Measurements from ENCODE around the gene TTLL3.
"Not testable (repeated sequence)": the region's sequence is repeated elsewhere in the genome, so short reads cannot be mapped to it uniquely, and the experiment has no call there.

TTLL3 gene

DNA sequence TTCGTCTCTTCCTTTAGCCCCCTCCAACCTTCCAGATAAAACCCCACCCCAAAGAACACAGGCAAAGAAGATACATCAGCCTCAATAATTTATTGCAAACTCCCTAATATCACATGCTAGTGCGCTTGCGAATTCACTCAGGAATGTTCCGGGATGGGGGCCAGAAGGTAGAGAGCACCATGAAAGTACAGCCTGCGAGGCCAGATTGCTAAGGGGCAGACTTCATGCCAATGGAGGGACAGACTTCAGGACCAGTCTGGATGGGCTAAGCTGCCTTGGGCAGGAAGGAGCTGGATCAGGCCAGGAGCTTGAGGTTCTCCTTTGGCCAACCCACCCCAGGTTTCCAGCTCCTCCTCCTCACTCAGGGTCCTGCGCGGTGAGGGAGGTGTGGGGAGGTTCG lies 56.6 kb downstream of the TTLL3 start:
- DNase-seq (ENCODE audit: low spot score): no peak

DNA sequence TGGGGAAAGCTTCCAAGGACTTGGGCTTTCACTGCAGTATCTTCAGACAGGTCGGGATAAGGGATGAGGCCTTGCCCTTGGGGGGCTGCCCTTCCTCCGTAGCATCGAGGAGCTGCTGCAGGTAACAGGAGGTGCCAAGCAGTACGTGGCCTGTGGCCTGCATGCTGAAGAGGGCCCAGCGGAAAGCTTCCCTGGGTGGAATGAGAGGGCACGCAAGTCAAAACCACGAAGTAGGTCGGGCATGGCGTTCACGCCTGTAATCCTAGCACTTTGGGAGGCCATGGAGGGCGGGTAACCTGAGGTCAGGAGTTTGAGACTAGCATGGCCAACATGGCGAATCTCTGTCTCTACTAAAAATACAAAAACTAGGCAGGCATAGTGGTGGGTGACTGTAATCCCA lies 57.0 kb downstream of the TTLL3 start:
- DNase-seq (ENCODE audit: low spot score): no peak

DNA sequence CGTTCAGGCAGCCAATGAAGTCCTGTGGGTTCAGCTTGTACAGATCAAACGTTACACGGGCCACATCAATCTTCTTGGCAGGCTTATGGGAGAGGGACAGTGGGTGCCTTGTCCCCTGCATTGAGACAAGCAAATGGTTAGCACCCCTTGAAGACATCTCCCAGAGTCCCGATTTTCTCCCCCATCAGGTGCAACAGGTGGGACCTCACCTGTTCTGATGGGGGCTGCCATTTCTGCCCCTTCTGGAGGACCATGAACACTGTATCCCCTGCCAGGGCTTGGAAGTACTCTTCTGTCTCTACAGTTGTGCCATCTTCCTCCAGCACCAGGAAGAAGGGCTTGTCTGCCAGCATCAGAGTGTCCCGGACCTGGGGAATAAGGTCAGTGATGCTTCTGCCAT lies 59.9 kb downstream of the TTLL3 start:
- DNase-seq (ENCODE audit: low spot score): no peak

DNA sequence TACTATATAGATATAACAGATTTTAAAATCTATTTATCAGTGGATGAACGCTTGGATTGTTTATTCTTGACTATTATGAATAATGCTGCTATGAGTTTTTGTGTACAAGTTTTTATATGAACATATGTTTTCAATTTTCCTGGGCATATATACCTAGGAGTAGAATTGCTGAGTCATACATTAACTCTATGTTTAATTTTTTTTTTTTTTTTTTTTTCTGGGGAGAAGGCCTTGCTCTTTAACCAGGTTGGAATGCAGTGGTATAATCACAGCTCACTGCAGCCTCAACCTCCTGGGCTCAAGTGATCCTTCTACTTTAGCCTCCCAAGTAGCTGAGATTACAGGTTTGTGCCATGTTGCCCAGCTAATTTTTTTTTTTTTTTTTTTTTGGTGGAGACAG lies 60.9 kb downstream of the TTLL3 start:
- DNase-seq (ENCODE audit: low spot score): no peak

DNA sequence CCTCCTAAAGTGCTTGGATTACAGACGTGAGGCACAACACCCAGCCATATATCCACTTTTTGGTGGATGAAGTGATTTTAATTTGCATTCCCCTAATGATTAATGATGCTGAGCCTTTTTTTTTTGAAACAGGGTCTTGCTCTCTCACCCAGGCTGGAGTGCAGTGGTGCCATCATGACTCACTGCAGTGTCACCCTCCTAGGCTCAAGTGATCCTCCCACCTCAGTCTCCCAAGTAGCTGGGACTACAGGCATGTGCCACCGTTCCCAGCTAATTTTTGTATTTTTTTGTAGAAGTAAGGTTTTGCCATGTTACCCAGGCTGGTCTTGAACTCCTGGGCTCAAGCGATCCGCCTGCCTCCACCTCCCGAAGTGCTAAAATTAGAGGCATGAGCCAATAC lies 62.0 kb downstream of the TTLL3 start:
- DNase-seq (ENCODE audit: low spot score): not testable (repeated sequence)

DNA sequence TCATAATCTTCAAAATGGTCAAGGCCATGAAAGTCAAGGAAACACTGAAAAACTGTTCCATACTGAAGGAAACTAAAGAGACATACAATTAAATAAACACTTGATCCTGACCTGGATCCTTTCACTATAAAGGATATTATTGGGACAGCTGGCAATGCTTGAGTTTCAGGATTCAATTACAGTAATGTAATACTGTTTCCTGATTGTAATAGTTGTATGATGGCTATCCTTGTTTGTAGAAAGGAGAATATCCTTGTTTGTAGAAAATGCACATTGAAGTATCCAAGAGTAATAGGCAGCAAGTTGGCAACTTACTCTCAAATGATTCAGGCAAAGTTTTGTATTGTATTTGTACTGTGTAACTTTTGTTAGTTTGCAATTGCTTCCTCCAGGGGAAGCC lies 65.4 kb downstream of the TTLL3 start:
- DNase-seq (ENCODE audit: low spot score): no peak

DNA sequence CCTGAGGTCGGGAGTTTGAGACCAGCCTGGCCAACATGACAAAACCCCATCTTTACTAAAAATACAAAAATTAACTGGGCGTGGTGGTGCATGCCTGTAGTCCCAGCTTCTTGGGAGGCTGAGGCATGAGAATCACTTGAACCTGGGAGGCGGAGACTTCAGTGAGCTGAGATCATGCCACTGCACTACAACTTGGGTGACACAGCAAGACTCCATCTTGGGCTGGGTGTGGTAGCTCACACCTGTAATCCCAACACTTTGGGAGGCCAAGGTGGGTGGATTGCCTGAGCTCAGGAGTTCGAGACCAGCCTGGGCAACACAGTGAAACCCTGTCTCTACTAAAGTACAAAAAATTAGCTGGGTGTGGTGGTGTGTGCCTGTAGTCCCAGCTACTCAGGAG lies 66.2 kb downstream of the TTLL3 start:
- not testable (repeated sequence) for DNase-seq (ENCODE audit: low spot score)

DNA sequence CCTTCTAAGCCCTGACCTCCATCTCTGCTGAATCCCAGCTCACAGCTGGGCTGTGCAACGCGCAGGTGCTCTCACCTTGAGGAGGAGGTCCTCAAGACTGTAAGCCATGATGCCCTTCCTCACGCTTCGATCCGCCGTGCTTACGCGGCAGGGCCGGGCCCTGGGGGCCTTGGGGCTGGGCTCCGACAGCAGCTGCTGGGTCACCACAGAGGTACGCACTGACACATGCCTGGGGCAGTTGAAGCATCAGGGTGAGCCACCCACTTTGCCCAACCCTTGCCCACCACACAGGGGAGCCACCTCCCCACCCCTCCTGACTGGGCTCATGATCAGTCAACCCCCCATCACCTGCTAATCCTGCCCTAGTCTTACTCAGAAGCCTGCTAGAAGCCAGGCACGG lies 66.9 kb downstream of the TTLL3 start:
- no peak for DNase-seq (ENCODE audit: low spot score)

DNA sequence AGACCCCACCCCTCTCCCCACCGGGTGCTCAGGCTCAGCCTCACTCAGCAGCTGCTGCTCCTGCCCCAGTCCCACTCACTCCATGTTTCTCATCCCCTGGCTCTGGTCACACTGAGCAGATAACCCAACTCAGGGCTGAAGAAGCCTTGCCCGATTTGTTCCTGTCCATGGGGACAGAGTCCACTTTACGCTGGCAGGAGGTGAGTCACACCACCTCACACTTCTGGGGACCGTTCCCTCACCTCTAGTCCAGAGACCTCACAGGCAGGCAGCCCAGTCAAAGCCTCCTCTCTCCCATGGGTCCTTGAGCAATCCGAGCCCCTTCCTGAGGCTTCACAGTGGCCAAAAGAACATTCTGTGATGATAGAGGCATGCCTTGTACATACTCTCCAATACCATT lies 68.6 kb downstream of the TTLL3 start:
- no peak for DNase-seq (ENCODE audit: low spot score)

DNA sequence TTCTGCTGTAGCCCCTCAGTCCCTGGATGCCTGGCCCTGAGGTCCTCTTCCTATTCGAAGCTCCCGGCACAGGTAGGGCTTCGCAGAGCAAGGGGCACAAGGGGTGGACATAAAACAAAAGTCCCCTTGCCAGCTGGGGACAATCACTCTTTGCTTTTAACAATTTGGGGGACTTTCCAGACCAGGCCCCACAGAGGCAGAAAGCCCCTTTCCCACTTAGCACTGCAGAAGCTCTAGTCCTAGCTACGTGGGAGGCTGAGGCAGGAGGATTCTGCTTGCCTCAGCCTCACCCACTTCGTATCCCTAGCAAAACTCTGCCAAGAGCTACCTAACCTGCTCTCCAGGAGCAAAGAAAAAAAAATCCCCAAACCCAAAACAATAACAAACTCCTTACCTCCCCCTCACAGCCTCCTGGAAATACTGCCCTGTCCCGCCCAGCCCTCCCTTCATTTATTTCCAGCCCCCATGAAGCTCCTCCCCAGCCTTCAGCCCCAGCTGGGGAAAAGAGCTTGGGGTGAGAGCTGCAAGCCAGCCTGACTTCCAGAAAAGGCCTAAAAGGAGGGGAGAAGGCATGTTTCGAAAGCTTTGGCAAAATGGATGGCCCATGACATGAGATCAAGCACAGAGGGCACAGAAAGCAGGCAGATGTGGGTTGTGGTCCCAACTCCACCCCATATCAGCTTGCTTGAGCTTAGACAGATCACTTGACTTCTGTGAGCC lies 69.9 kb downstream of the TTLL3 start, which contains the start of gene CIDEC:
CIDEC (minus strand) TSS at position 424 of the 720 bp plus-strand sequence. CDS start 1,767 bp downstream, outside the sequence.
- no peak for DNase-seq (ENCODE audit: low spot score)

DNA sequence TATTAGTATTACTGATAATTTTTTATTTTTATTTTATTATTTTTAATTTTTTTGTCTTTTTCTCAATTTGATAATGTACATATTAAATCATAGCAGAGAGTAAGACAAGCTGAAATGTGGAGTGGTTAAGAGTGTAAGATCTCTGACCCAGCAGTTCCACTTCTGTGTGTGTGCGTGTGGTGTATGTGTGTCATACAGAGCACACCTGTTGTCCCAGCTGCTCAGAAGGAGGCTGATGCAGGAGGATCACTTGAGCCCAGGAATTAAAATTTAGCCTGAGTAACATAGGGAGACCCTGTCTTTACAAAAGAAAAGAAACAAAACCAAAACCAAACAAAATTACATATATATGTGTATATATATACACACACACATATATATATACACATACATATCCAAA lies 71.4 kb downstream of the TTLL3 start:
- no peak for DNase-seq (ENCODE audit: low spot score)

DNA sequence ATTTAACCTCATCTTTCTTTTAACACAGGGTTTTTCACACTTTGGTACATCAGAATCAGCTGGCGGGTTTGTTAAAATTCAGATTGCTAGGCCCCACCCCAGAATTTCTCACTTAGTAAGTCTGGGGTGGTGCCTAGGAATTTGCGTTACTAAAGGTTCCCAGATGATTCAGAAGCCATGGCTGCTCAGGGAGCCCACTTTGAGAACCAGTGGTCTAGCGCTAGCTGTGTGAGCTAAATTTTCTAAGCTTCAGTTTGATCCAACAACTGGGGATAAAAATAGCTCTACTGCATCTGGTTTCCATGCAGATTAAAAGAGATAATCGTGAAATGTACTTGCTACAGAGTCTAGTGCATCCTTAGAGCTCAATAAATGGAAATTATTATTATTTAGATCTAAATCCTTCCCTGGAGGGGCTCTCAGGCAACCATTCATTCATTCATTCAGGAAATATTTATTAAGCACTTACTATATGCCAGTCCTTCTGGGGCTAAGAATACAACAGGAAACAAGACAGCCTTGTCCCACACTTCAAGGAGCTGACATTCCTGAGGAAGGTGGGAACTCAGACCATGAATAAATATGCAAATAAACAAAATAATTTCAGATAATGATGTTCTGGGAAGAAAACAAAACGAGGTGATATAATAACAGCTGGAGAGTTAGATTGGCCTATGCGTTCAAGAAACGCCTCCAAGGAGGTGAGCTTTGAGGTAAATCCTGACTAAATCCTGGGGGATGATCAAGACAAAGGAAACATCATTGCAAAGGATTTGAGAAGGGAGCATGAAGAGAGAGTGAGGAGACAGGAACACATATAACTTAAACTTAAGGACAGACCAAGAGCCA lies 73.9 kb downstream of the TTLL3 start:
- DNase-seq (ENCODE audit: low spot score): no peak

DNA sequence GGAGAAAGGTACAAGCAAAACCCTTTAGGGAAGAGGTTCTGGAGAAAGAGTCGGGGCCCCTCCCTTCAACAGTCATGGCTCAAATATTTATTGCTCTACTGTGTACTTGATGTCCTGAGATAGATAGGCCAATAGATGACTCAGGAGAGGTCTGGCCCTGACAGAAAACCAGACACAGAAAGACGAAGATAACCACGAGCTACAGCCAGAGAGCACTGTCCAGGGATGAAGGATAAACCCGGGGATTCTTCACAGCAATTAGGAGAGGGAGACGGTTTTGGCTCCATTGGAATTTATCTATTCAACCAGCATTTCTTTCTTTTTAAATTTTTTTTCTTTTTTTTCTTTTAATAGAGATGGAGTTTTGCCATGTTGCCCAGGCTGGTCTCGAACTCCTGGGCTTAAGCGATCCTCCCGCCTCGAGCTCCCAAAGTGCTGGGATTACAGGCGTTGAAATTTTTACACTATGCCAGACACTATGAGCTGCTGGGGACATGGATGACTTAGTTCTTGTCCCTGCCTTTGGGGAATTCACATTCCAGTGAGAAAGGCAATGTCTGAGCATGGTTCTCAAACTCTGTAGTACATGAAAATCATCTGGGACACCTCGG lies 74.6 kb downstream of the TTLL3 start:
- DNase-seq (ENCODE audit: low spot score): no peak

Measured in CD4-positive, alpha-beta T cell treated with Interleukin-2 at 100 ng/mL for 4 hours (primary cell).